HCT116 (cell line): ENCODE data around the gene NEURL1. TPM values are rescaled to one million over a fixed set of nuclear protein-coding genes. Genes with fewer than 3 reads are reported as not detected.

Experiments
- ATAC-seq: fragments of 200-7000 bp; cut with Tn5 transposase; 2 replicates; pipeline ENCODE4 v1.9.1; 2020; ENCODE audit warnings: mild to moderate bottlenecking, moderate library complexity
- BruUV-seq: library from RNA; stranded (reverse); fragments of 400-500 nt; replicated peaks from 2 replicates; lab custom pipeline; 2021; lab: Mats Ljungman, UMichigan
- CTCF ChIA-PET: fragments of 300-600 bp; sonication (Branson Sonifier 250); formaldehyde crosslinking; loops from one replicate; lab custom pipeline; 2021; ENCODE audit warnings: antibody characterized with exemption; lab: Charles Lee
- POLR2A ChIA-PET: fragments of 300-600, 350-600 bp; sonication (Branson Sonifier 250); formaldehyde crosslinking; loops from one replicate; lab custom pipeline; 2021; ENCODE audit warnings: antibody characterized with exemption; lab: Charles Lee
- RAD21 ChIA-PET, 2 experiments: fragments of 300-600 bp; sonication (Branson Sonifier 250); formaldehyde crosslinking; loops; one replicate each; lab custom pipeline; 2023; ENCODE audit warnings: low total read pairs in 2 of 2; ENCODE audit not compliant: uncharacterized antibody in 2 of 2, unreplicated experiment in 2 of 2, low non-redundant PET in 1 of 2; lab: Charles Lee
- DNase-seq: peaks from one replicate; pipeline ENCODE4 v3.0.0-alpha.2; 2010; ENCODE audit warnings: low read depth, low spot score
- H2AFZ ChIP-seq: fragments of 200-600 bp; shearing (Covaris generic), sonication (generic); 2 replicates; pipeline ENCODE4 v1.6.1; 2017; ENCODE audit warnings: low read depth, mixed run types, mixed read lengths, antibody characterized with exemption, low read length; ENCODE audit not compliant: poor library complexity, severe bottlenecking
- H3K27ac ChIP-seq: 2 replicates; pipeline ENCODE4 v1.5.1; 2012; ENCODE audit warnings: low read depth, low read length
- H3K27me3 ChIP-seq: fragments of 200-600 bp; sonication (generic); 2 replicates; pipeline ENCODE4 v1.6.1; 2016; ENCODE audit warnings: mixed run types, low read length, mixed read lengths; ENCODE audit not compliant: insufficient read depth
- H3K36me3 ChIP-seq, 2 experiments: fragments of 200-500 bp in 1 of 2; fragments of 200-600 bp in 1 of 2; sonication (Bioruptor generic) in 1 of 2; sonication (generic) in 1 of 2; 2 replicates each; pipeline versions ENCODE4 v1.5.1 to v1.6.1; 2014 to 2016; ENCODE audit warnings: low read length in 2 of 2, inconsistent platforms in 1 of 2, mixed read lengths in 1 of 2, mixed run types in 1 of 2; ENCODE audit not compliant: insufficient read depth in 2 of 2, control insufficient read depth in 1 of 2
- H3K4me1 ChIP-seq, 2 experiments: fragments of 200-600 bp in 1 of 2; sonication (generic) in 1 of 2; 2 replicates each; pipeline versions ENCODE4 v1.5.1 to v1.6.1; 2012 to 2017; ENCODE audit warnings: low read length in 2 of 2, inconsistent platforms in 1 of 2, mild to moderate bottlenecking in 1 of 2, mixed read lengths in 1 of 2, mixed run types in 1 of 2, moderate library complexity in 1 of 2; ENCODE audit not compliant: insufficient read depth in 2 of 2, control insufficient read depth in 1 of 2
- H3K4me2 ChIP-seq: fragments of 200-600 bp; sonication (generic); 2 replicates; pipeline ENCODE4 v1.6.1; 2017; ENCODE audit warnings: mixed run types, low read length, mixed read lengths
- H3K4me3 ChIP-seq, 2 experiments: fragments of 200-600 bp in 1 of 2; sonication (generic) in 1 of 2; replicated peaks in 1 of 2; 2 replicates each; pipeline ENCODE4 v1.5.1; 2011 to 2016; ENCODE audit warnings: low read length in 2 of 2, control low read depth in 1 of 2, low read depth in 1 of 2, mild to moderate bottlenecking in 1 of 2, mixed read lengths in 1 of 2, mixed run types in 1 of 2
- H3K79me2 ChIP-seq: fragments of 200-600 bp; sonication (generic); 2 replicates; pipeline ENCODE4 v1.6.1; 2017; ENCODE audit warnings: mild to moderate bottlenecking, mixed run types, low read length, moderate library complexity, mixed read lengths; ENCODE audit not compliant: insufficient read depth
- H3K9ac ChIP-seq: fragments of 200-600 bp; sonication (generic); 2 replicates; pipeline ENCODE4 v1.6.1; 2016; ENCODE audit warnings: low read length, mixed read lengths
- H3K9me2 ChIP-seq: fragments of 200-600 bp; sonication (generic), shearing (Covaris generic); 2 replicates; pipeline ENCODE4 v1.6.1; 2017; ENCODE audit warnings: mixed run types, mild to moderate bottlenecking, moderate library complexity; ENCODE audit not compliant: insufficient read depth
- H3K9me3 ChIP-seq, 2 experiments: fragments of 200-500 bp in 1 of 2; fragments of 200-600 bp in 1 of 2; sonication (Bioruptor generic) in 1 of 2; sonication (generic) in 1 of 2; 2 replicates each; pipeline ENCODE4 v1.6.1; 2014 to 2017; ENCODE audit warnings: low read length in 2 of 2, mixed read lengths in 2 of 2, inconsistent platforms in 1 of 2, low read depth in 1 of 2, mild to moderate bottlenecking in 1 of 2, mixed run types in 1 of 2, moderate library complexity in 1 of 2; ENCODE audit not compliant: control insufficient read depth in 1 of 2, insufficient read depth in 1 of 2
- H4K20me1 ChIP-seq: fragments of 200-600 bp; sonication (generic), shearing (Covaris generic); 2 replicates; pipeline ENCODE4 v1.6.1; 2017; ENCODE audit warnings: mixed run types, mild to moderate bottlenecking, moderate library complexity; ENCODE audit not compliant: insufficient read depth
- CTCF ChIP-seq, 3 experiments: fragments of 200-600 bp in 1 of 3; sonication (generic) in 1 of 3; IDR thresholded peaks in 2 of 3; conservative IDR thresholded peaks in 1 of 3; 2 replicates each; pipeline ENCODE4 v1.5.1; 2012 to 2017; ENCODE audit warnings: low read depth in 2 of 3, low read length in 2 of 3, antibody characterized with exemption in 1 of 3, borderline replicate concordance in 1 of 3, control low read depth in 1 of 3, mild to moderate bottlenecking in 1 of 3, mixed read lengths in 1 of 3, mixed run types in 1 of 3, moderate library complexity in 1 of 3; ENCODE audit not compliant: insufficient read depth in 1 of 3
- ELF1 ChIP-seq: IDR thresholded peaks from 2 replicates; pipeline ENCODE4 v1.6.1; 2012; ENCODE audit warnings: low read depth, borderline replicate concordance
- EZH2 ChIP-seq: fragments of 200-600 bp; sonication (generic); IDR thresholded peaks from 2 replicates; pipeline ENCODE4 v1.6.1; 2017; ENCODE audit warnings: antibody characterized with exemption, mixed run types
- EZH2phosphoT487 ChIP-seq: fragments of 200-600 bp; IDR thresholded peaks from 2 replicates; pipeline ENCODE4 v1.6.1; 2018; ENCODE audit warnings: antibody characterized with exemption, borderline replicate concordance
- FOSL1 ChIP-seq: IDR thresholded peaks from 2 replicates; pipeline ENCODE4 v1.6.1; 2012; ENCODE audit warnings: low read depth
- JUND ChIP-seq: IDR thresholded peaks from 2 replicates; pipeline ENCODE4 v1.6.1; 2012
- SIN3A ChIP-seq: IDR thresholded peaks from 2 replicates; pipeline ENCODE4 v1.6.1; 2012; ENCODE audit warnings: low read depth
- TCF7L2 ChIP-seq: IDR thresholded peaks from 2 replicates; pipeline ENCODE4 v1.7.0; 2011; ENCODE audit warnings: borderline replicate concordance, inconsistent platforms; ENCODE audit not compliant: insufficient read depth, insufficient read length; ENCODE audit errors: extremely low read depth
- ZFX ChIP-seq: fragments of 450-650 bp; IDR thresholded peaks from 2 replicates; pipeline ENCODE4 v1.6.1; 2017
- ZNF274 ChIP-seq: fragments of 200-500 bp; sonication (Bioruptor generic); IDR thresholded peaks from 2 replicates; pipeline ENCODE4 v1.6.1; 2014; ENCODE audit warnings: mild to moderate bottlenecking, low read depth, low read length, inconsistent platforms
- intact Hi-C: fragments of 100-400 bp; cut with micrococcal nuclease; formaldehyde crosslinking; loops from 2 replicates; pipeline ENCODE4 v1.10.0; 2022
- total RNA-seq: library from RNA; stranded (reverse); gene quantifications from one replicate; pipeline ENCODE4 v1.2.1, GENCODE V29; 2021; ENCODE audit not compliant: unreplicated experiment
- TF ChIP-seq, protein P1 (sequence below): IDR thresholded peaks from 2 replicates; pipeline ENCODE4 v1.6.1; 2012; ENCODE audit warnings: low read depth
- TF ChIP-seq, protein P2 (sequence below): IDR thresholded peaks from 2 replicates; pipeline ENCODE4 v1.6.1; 2012
- TF ChIP-seq, protein P3 (sequence below): IDR thresholded peaks from 2 replicates; pipeline ENCODE4 v1.6.1; 2011; ENCODE audit warnings: mild to moderate bottlenecking, low read length, moderate library complexity; ENCODE audit not compliant: insufficient replicate concordance; ENCODE audit errors: extremely low read depth

Gene NEURL1
- total RNA-seq, 1 experiment from 2014 or later: 1.4 TPM

GRCh38 chr10:103599211-103599610, 105.7 kb downstream of the NEURL1 start:
- Histone ChIP-seq H3K9me3 (no peaks in the 10 kb centered on the region), H3K4me3 (no peak overlapping the region), H3K27ac (no peak overlapping the region), H3K27me3 (no peaks in the 10 kb centered on the region), H3K9me2 (no peaks in the 10 kb centered on the region), H4K20me1 (no peaks in the 10 kb centered on the region), H3K4me1 (peaks cover 0 to 5% of the 10 kb centered on the region in 2 experiments; a peak in 2 of 4 replicates), H3K4me2 (0 out of 2 replicates have a peak overlapping the region, but pooled peaks have one; percentile 30), H3K36me3 (no peaks in the 10 kb centered on the region), H3K9ac (no peak overlapping the region), H2AFZ (peak overlapping the region; percentile 10), H3K79me2 (no peaks in the 10 kb centered on the region)
- no TSS peak for BruUV-seq
- RAD21 ChIA-PET: interaction anchor here (1.0 to 1.4 kb wide), 3 partner anchors 87 to 114 kb away, joined by 3 to 7 read pairs (median 5); no protein-coding TSS in a partner anchor
- no peak for TF ChIP-seq ELF1
- TF ChIP-seq TCF7L2: no peak
- no peak for TF ChIP-seq EZH2phosphoT487
- TF ChIP-seq JUND: no peak
- no peak for TF ChIP-seq FOSL1
- TF ChIP-seq CTCF (IDR thresholded peaks at IDR 0.05 in 2 of 3, conservative IDR thresholded peaks at IDR 0.05 in 1 of 3; ENCODE audit: borderline replicate concordance in 1 of 3, insufficient read depth in 1 of 3, low read depth in 2 of 3, low read length in 2 of 3): no peak
- TF ChIP-seq, protein P1, sequence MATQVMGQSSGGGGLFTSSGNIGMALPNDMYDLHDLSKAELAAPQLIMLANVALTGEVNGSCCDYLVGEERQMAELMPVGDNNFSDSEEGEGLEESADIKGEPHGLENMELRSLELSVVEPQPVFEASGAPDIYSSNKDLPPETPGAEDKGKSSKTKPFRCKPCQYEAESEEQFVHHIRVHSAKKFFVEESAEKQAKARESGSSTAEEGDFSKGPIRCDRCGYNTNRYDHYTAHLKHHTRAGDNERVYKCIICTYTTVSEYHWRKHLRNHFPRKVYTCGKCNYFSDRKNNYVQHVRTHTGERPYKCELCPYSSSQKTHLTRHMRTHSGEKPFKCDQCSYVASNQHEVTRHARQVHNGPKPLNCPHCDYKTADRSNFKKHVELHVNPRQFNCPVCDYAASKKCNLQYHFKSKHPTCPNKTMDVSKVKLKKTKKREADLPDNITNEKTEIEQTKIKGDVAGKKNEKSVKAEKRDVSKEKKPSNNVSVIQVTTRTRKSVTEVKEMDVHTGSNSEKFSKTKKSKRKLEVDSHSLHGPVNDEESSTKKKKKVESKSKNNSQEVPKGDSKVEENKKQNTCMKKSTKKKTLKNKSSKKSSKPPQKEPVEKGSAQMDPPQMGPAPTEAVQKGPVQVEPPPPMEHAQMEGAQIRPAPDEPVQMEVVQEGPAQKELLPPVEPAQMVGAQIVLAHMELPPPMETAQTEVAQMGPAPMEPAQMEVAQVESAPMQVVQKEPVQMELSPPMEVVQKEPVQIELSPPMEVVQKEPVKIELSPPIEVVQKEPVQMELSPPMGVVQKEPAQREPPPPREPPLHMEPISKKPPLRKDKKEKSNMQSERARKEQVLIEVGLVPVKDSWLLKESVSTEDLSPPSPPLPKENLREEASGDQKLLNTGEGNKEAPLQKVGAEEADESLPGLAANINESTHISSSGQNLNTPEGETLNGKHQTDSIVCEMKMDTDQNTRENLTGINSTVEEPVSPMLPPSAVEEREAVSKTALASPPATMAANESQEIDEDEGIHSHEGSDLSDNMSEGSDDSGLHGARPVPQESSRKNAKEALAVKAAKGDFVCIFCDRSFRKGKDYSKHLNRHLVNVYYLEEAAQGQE: no peak
- no peak for TF ChIP-seq ZFX
- TF ChIP-seq, protein P2, sequence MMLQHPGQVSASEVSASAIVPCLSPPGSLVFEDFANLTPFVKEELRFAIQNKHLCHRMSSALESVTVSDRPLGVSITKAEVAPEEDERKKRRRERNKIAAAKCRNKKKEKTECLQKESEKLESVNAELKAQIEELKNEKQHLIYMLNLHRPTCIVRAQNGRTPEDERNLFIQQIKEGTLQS: no peak
- no peak for TF ChIP-seq EZH2
- TF ChIP-seq ZNF274: no peak
- no peak for TF ChIP-seq SIN3A
- TF ChIP-seq, protein P3, sequence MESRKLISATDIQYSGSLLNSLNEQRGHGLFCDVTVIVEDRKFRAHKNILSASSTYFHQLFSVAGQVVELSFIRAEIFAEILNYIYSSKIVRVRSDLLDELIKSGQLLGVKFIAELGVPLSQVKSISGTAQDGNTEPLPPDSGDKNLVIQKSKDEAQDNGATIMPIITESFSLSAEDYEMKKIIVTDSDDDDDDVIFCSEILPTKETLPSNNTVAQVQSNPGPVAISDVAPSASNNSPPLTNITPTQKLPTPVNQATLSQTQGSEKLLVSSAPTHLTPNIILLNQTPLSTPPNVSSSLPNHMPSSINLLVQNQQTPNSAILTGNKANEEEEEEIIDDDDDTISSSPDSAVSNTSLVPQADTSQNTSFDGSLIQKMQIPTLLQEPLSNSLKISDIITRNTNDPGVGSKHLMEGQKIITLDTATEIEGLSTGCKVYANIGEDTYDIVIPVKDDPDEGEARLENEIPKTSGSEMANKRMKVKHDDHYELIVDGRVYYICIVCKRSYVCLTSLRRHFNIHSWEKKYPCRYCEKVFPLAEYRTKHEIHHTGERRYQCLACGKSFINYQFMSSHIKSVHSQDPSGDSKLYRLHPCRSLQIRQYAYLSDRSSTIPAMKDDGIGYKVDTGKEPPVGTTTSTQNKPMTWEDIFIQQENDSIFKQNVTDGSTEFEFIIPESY: no peak
- DNase-seq (no peak), ATAC-seq (peak; percentile 57)
- POLR2A ChIA-PET: no interaction called here
- CTCF ChIA-PET: interaction anchor here (0.9 to 3.6 kb wide), 5 partner anchors 87 to 676 kb away, joined by 3 to 41 read pairs (median 4); no protein-coding TSS in a partner anchor
- intact Hi-C loops: loop anchor here (1.0 to 2.0 kb wide), 3 partner anchors 87 to 286 kb away; no protein-coding TSS in a partner anchor
